Smooth muscle cell of the pulmonary artery (primary cell): ENCODE measurements around the gene MANEA. TPM values are rescaled to one million over a fixed set of nuclear protein-coding genes. Genes with fewer than 3 reads are reported as not detected.

ENCODE experiments used
- total RNA-seq: library from RNA; depleted of rRNA; stranded (reverse); fragments of >200 nt; gene quantifications from 2 replicates; pipeline ENCODE4 v1.2.3, GENCODE V29; 2014

The MANEA gene, protein sequence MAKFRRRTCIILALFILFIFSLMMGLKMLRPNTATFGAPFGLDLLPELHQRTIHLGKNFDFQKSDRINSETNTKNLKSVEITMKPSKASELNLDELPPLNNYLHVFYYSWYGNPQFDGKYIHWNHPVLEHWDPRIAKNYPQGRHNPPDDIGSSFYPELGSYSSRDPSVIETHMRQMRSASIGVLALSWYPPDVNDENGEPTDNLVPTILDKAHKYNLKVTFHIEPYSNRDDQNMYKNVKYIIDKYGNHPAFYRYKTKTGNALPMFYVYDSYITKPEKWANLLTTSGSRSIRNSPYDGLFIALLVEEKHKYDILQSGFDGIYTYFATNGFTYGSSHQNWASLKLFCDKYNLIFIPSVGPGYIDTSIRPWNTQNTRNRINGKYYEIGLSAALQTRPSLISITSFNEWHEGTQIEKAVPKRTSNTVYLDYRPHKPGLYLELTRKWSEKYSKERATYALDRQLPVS
- total RNA-seq = 14.6 and 16.0 TPM in 2 replicates

DNA sequence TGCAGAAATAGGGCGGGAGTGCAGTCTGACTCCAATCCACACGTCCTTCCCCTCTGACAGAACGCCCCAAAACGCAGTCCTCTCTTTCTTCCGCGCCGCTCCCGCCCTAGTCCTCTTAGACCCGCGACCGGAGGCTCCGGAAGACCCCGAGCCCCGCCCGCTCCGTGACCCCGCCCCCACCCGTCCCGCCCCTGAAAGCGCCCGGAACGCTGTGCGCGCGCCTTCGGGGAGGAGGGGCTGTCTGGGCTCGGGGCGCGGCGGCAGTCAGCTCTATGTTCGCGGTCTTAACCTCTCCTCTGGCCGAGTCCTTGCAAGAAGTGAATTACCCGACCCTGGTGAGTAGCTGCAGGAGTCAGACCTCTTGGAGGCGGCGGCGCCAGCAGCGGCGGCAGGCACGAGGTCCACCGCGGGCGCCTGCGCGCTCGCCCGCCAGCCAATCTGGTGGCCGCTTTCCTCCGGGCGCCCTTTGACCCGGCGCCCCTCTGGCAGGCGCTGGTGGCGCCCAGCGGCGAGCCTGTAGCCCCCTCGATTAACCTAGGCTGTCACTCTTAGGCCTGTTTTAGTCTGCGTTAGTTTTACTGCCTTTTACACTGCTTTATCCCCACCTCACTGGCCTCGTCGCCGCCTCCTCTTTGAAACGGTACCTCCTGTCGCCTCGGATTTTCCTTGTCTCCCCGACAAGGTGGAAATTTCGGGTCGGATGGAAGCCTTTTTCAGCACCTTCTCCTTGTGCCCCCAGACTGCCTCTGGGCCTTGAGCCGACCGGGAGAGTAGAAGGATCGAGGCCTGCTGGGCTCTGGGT lies at the start of gene MANEA:
TSS of gene MANEA (plus strand) at position 232 of the 802 bp plus-strand sequence. CDS start 8,905 bp downstream, outside the sequence.

